Panc1 (cell line): ENCODE results near the gene PDHB.

Experiments used
- SIN3A ChIP-seq: IDR thresholded peaks from 2 replicates; pipeline ENCODE4 v1.6.1; 2012; ENCODE audit warnings: low read depth, mild to moderate bottlenecking, low read length, moderate library complexity, borderline replicate concordance; ENCODE audit not compliant: insufficient read depth
- TF ChIP-seq, protein P1 (sequence below): fragments of 450-650 bp; IDR thresholded peaks from 2 replicates; pipeline ENCODE4 v1.5.1; 2017; ENCODE audit warnings: mild to moderate bottlenecking

DNA sequence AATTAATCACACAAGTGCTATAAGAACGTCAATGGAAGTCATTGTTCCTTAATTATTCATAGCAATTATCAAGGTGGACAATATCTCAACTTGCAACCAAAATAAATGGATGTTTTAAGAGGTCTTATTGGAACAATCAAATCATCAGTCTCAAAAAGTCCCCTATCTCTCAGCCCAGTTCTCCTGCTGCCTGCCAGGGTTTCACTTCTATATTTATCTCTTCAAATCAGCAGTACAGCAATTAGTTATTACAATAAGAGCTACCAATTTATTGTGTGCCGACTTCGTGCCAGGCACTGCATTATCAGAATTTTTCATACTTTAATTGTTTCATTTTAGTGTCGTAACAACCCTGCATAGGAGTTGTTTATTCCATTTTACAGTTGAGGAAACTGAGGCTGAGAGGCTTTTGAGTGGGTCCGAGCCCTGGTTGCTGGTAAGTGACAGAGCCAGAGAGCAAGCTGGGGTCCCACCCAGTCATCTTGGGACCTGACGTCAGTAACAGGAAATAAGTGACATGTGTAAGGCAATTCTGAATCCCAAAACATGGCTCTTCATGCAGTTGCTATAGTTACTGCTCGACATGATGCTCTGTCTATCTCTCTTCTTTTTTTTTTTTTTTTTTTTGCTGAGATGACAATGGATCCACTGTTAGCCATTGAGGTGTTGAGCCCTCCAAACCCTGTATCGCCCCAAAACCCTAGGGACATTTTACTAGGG, 49.4 kb upstream of the PDHB start:
- TF ChIP-seq, protein P1, sequence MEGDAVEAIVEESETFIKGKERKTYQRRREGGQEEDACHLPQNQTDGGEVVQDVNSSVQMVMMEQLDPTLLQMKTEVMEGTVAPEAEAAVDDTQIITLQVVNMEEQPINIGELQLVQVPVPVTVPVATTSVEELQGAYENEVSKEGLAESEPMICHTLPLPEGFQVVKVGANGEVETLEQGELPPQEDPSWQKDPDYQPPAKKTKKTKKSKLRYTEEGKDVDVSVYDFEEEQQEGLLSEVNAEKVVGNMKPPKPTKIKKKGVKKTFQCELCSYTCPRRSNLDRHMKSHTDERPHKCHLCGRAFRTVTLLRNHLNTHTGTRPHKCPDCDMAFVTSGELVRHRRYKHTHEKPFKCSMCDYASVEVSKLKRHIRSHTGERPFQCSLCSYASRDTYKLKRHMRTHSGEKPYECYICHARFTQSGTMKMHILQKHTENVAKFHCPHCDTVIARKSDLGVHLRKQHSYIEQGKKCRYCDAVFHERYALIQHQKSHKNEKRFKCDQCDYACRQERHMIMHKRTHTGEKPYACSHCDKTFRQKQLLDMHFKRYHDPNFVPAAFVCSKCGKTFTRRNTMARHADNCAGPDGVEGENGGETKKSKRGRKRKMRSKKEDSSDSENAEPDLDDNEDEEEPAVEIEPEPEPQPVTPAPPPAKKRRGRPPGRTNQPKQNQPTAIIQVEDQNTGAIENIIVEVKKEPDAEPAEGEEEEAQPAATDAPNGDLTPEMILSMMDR: no peak
- TF ChIP-seq SIN3A: no peak
